ENCODE data around the gene CLEC4F. TPM values are rescaled to one million over a fixed set of nuclear protein-coding genes. Genes with fewer than 3 reads are reported as not detected.

The CLEC4F gene
- total RNA-seq, 4 donors from 2014 or later = 0.56 to 2.7 TPM; not detected in 2

- ATAC-seq (ENCODE audit: low FRiP score) = no peak
- no peak for DNase-seq (ENCODE audit: low spot score)
- TF ChIP-seq CTCF (IDR thresholded peaks at IDR 0.05) = no peak
Measured at GRCh38 chr2:70851704-70852103, 31.3 kb upstream of the CLEC4F start.

DNA sequence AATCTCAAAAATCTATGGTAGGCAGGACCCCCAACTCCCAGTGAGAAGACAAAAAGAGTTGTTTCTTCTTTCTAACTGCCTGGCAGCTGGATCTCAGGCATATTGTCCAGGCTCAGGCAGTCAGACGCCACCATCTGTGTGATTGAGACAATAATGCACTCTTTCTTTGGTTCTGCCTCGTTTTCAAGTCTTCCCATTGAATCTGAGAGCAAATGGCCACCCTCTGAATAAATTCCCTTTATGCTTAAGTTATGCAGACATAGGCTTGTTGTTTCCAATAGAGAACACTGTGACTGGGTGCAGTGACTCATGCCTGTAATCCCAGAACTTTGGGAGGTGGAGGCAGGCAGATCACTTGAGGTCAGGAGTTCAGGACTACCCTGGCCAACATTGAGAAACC is 30.5 kb upstream of the CLEC4F start:
- no peak for DNase-seq (ENCODE audit: low spot score)
- ATAC-seq (ENCODE audit: low FRiP score) = no peak
- TF ChIP-seq CTCF (IDR thresholded peaks at IDR 0.05) = no peak

GRCh38 chr2:70842401-70842800 is 22.0 kb upstream of the CLEC4F start:
- no peak for ATAC-seq (ENCODE audit: low FRiP score)
- DNase-seq (ENCODE audit: low spot score) = no peak

GRCh38 chr2:70837980-70838925 is 17.9 kb upstream of the CLEC4F start:
- DNase-seq (ENCODE audit: low spot score) (no peak), ATAC-seq (ENCODE audit: low FRiP score) (no peak)
- TF ChIP-seq CTCF (IDR thresholded peaks at IDR 0.05) = no peak

More at GRCh38 chr2:70842401-70842800, 22.0 kb upstream of the CLEC4F start:
- TF ChIP-seq CTCF (IDR thresholded peaks at IDR 0.05) = no peak

DNA sequence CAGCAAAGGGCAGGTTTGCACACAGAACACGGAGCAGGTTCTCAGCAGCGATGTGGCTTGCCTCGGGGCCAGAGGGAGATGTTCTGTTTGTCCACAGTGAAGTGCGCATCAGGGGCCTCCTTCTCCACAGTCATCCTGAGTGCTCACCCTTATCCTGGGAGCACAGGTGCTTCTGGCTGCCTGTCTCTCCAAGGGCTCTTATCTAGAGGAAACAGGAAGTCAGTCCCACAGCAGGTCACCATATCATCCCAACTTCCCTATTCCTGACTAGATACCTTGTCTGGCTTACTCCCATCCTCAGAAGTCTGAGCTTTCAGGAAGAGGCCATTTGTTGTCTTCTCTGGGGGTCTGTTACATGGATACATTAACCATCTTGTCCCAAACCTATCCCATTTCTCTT is 15.2 kb upstream of the CLEC4F start, which contains the start of gene CD207:
Gene CD207, minus strand, starts transcription at position 174 of the 400 bp plus-strand sequence. Its CDS starts 40 bp downstream, at position 134.
- ATAC-seq (ENCODE audit: low FRiP score) = no peak
- TF ChIP-seq CTCF (IDR thresholded peaks at IDR 0.05) = no peak
- DNase-seq (ENCODE audit: low spot score) = no peak

DNA sequence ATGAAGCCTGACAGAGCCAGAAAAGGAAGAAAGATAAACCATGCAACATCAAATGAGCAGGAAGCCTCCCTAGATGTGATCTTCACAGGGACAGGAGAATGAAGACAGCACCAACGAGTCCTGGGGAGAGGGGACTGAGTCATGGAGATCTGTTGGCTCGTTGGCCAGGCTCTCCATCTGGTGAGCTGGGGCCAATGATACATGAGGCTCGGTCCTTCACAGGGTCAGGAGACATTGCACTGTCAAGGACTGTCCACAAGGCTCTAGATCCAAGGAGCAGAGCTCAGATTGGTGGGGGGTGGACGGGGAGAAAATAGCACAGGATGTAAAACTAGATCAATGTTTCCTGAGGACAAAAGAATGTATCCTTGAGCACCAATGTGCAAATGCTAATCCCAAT is 14.5 kb upstream of the CLEC4F start:
- no peak for ATAC-seq (ENCODE audit: low FRiP score)
- no peak for TF ChIP-seq CTCF (IDR thresholded peaks at IDR 0.05)
- no peak for DNase-seq (ENCODE audit: low spot score)

- no peak for ATAC-seq (ENCODE audit: low FRiP score)
- no peak for DNase-seq (ENCODE audit: low spot score)
- TF ChIP-seq CTCF (IDR thresholded peaks at IDR 0.05) = no peak
Measured at GRCh38 chr2:70834106-70834505, 13.7 kb upstream of the CLEC4F start.
